HEK293 (cell line): Measurements from ENCODE around the gene GEN1.

ENCODE experiments used
- GLI4 ChIP-seq: fragments of 450-650 bp; formaldehyde crosslinking; IDR thresholded peaks from 2 replicates; pipeline ENCODE4 v1.5.1; 2016; ENCODE audit warnings: missing biosample characterization, missing genetic modification characterization
- PBX3 ChIP-seq: sonication (generic); formaldehyde crosslinking; IDR thresholded peaks from 2 replicates; pipeline ENCODE4 v1.8.1; 2022; ENCODE audit warnings: mild to moderate bottlenecking, moderate library complexity, missing genetic modification reagents
- SALL2 ChIP-seq: fragments of 450-650 bp; formaldehyde crosslinking; IDR thresholded peaks from 2 replicates; pipeline ENCODE4 v1.5.0; 2017; ENCODE audit warnings: missing biosample characterization, mild to moderate bottlenecking, missing genetic modification characterization, borderline replicate concordance
- ZBTB10 ChIP-seq: fragments of 450-650 bp; formaldehyde crosslinking; IDR thresholded peaks from 2 replicates; pipeline ENCODE4 v1.5.1; 2016; ENCODE audit warnings: missing biosample characterization, missing genetic modification characterization
- ZBTB11 ChIP-seq: fragments of 450-650 bp; formaldehyde crosslinking; conservative IDR thresholded peaks from 2 replicates; pipeline ENCODE4 v1.5.1; 2016; ENCODE audit warnings: low read depth, missing biosample characterization, missing genetic modification characterization
- ZNF133 ChIP-seq: fragments of 450-650 bp; formaldehyde crosslinking; IDR thresholded peaks from 2 replicates; pipeline ENCODE4 v1.5.1; 2016; ENCODE audit warnings: missing biosample characterization, missing genetic modification characterization

GRCh38 chr2:17749753-17750438 lies 4.0 kb upstream of the GEN1 start:
- TF ChIP-seq SALL2 (tag by site-specific recombination), result no peak
- TF ChIP-seq PBX3 (CRISPR knock-in tag), result no peak
- TF ChIP-seq ZBTB11 (tag by site-specific recombination), result no peak
- TF ChIP-seq ZBTB10 (tag by site-specific recombination), result no peak
- TF ChIP-seq GLI4 (tag by site-specific recombination), result no peak
- no peak for TF ChIP-seq ZNF133 (tag by site-specific recombination)
